LNCAP (cell line): Measurements from ENCODE around the gene KCTD3.

Source experiments
- TF ChIP-seq, protein P1 (sequence below): fragments of 450-650 bp; IDR thresholded peaks from 2 replicates; pipeline ENCODE4 v1.5.1; 2017; ENCODE audit warnings: mild to moderate bottlenecking

Gene KCTD3

DNA sequence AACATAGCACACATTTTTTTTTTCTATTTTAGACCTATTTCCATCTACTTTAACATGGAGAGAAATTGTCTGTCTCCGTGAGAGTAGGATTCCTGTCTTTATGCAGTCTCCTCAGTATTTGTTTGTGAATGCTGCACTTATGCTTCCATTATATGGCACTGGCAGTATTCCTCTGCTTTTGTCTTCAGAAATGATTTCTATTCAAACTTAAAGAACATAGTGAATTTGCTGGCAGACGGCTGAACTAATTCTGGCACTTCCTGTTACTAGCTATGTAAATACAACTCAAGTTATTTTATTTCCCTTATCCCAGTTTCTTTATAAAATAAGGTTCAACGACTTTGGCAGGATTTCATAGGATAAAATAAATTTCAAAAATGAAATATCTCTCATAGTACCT is 45.3 kb downstream of the KCTD3 start:
- TF ChIP-seq, protein P1, sequence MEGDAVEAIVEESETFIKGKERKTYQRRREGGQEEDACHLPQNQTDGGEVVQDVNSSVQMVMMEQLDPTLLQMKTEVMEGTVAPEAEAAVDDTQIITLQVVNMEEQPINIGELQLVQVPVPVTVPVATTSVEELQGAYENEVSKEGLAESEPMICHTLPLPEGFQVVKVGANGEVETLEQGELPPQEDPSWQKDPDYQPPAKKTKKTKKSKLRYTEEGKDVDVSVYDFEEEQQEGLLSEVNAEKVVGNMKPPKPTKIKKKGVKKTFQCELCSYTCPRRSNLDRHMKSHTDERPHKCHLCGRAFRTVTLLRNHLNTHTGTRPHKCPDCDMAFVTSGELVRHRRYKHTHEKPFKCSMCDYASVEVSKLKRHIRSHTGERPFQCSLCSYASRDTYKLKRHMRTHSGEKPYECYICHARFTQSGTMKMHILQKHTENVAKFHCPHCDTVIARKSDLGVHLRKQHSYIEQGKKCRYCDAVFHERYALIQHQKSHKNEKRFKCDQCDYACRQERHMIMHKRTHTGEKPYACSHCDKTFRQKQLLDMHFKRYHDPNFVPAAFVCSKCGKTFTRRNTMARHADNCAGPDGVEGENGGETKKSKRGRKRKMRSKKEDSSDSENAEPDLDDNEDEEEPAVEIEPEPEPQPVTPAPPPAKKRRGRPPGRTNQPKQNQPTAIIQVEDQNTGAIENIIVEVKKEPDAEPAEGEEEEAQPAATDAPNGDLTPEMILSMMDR: no peak

DNA sequence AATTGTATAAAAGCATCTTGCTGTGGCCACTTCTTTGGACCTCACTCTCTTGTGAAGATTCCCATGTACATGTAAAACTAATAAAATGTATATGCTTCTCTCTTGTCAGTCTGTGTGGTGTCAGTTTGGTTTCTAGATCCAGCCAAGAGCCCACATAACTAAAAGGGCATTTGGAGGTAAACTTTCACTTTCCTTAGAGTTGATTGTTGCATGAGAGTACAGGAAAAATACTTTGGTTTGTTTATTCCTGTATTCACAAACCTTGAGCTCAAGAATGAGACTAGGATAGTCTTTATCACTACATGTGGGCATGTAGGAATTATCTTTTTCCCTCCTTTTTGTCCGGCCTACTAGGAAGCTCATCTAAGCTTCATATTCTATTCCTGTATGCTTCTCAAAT is 50.9 kb downstream of the KCTD3 start:
- TF ChIP-seq, protein P1: no peak

DNA sequence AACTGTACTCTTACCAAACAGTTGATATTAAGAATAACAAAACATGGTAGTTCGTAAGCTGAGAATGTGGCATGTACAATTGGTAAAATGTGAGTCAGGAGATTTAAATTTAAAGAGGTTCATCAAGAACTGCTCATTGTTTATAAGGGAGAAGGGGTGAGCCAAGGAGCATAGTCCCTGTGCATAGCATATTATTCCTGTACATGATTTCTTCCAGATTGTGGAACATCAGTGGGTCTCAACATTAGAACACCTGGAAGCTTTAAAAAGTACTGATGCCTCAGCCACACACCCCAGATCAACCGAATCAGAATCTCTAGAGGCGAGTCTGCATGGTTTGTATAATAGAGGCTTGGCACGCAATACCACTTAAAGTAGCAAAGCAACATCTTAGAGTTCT is 56.1 kb downstream of the KCTD3 start:
- TF ChIP-seq, protein P1: no peak

DNA sequence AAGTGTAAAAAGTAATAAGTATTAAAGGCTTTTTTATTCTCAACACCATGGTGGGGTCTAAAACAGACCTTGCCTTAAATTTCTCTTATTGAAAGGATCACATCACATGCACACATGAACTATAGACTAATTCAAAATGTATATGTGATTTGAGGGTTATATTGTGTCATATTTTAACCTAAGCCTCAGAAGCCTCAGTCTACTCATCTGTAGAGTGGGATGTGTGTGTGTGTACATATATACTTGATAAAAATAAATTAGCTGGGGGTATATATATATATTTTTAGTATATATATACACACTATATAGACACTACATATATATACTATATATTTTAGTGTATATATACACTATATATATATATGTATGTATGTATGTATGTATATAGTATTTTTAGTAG is 58.8 kb downstream of the KCTD3 start:
- TF ChIP-seq, protein P1: no peak

DNA sequence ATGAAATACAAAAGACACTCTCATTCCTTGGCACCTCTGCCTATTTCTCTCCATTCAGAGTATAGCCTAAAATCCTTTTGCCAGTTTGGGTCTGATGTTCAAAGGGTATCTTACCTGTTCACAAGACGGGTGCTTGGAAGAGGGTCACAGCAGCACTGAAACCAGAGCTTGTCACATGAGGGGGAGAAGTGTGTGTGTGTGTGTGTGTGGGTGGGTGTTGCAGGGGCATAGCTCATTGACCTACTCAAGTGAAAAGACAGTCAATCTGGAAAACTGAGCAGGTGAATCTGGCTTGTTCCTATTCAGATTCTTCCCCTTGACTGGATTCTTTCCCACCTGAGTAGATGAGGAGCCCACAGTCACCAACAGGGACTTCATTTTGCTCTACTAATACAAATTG is 63.9 kb downstream of the KCTD3 start:
- TF ChIP-seq, protein P1: no peak

DNA sequence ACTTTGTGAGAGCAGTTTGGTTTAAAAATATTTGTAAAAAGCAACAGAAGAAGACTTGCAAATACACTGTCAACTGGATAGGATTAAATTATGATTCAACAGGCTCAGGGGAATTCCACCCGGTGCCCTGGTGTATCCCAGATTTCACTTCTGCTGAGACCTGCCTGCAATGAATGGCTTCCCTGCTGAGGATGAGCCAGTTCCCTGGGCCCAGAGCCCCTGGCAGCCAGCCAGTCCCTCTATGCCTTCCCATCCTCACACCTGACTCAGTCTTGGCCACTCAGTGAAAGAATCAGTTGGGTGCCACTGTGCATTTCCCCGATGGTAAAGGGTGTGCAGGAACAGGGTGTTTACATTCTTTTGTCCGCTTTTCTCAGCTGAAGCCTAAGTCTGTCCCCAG is 64.4 kb downstream of the KCTD3 start:
- TF ChIP-seq, protein P1: no peak

DNA sequence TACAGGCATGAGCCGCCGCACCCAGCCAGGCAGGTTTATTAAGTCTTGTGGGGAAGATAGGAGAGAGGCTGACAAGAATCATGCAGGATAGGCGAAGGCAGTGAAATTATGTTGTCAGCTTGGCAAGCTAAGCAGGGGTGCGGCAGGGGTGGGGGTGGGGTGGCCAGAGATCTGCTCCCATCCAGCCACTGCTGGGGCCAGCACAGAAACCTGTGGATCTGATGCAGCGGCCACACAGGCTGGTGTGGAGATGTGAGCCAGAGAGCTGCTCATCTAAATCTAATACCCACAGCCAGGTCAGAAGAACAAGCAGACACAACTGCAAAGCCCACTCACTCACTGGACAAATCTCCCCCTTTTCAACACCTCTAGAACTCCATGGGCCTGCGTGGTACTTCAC is 68.7 kb downstream of the KCTD3 start:
- TF ChIP-seq, protein P1: no peak

DNA sequence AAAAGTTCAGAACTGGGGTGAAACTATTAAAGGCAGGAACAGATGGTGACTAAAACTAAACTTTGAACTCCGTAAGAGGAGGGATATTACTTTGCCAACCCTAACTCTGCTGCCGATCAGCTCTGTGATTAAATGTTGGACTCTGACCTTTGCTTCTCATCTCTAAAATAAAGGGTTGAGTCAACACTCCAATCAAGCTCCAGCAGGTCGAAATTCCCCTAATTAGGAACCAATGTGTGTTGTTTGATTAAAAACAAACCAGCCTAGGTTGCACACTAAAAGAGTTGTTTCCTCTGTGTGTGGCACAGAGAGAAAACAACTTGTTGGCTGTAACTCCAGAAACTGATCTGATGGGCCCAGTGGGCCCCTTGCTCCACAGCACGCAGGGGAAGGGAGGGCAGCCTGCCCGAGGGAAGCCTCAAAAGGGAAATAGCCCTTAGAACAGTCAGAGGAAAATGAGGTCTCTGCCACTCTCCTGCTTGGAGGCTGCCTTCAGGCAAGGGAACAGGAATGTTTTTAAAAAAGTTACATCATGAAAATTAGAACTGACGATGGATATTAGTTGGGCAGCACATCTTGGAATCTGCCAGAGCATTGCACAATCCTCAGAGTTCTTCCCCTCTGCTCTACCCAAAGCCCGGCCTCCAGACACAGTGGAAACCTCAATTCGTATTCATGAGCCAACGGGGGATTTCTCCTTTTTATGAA is 69.3 kb downstream of the KCTD3 start:
- TF ChIP-seq, protein P1: no peak
